ENCODE results near the gene GNG8.

GNG8 gene

GRCh38 chr19:46613525-46613924, 22.5 kb downstream of the GNG8 start:
- TF ChIP-seq CTCF (IDR thresholded peaks at IDR 0.05) = no peak

- no peak for TF ChIP-seq CTCF (IDR thresholded peaks at IDR 0.05)
Observed at GRCh38 chr19:46611776-46612175, 24.2 kb downstream of the GNG8 start.

GRCh38 chr19:46610851-46611770, 24.9 kb downstream of the GNG8 start:
- no peak for TF ChIP-seq CTCF (IDR thresholded peaks at IDR 0.05)

- no peak for TF ChIP-seq CTCF (IDR thresholded peaks at IDR 0.05)
Observed at GRCh38 chr19:46610413-46610775, 25.6 kb downstream of the GNG8 start.

GRCh38 chr19:46609511-46610412, 26.2 kb downstream of the GNG8 start:
- TF ChIP-seq CTCF (IDR thresholded peaks at IDR 0.05) = no peak

GRCh38 chr19:46608581-46609345, 27.2 kb downstream of the GNG8 start:
- no peak for TF ChIP-seq CTCF (IDR thresholded peaks at IDR 0.05)

GRCh38 chr19:46608178-46608577, 27.8 kb downstream of the GNG8 start:
- no peak for TF ChIP-seq CTCF (IDR thresholded peaks at IDR 0.05)
